ENCODE data around the gene ZNF487. TPM values are rescaled to one million over a fixed set of nuclear protein-coding genes. Genes with fewer than 3 reads are reported as not detected.

The ZNF487 gene
- total and polyA plus RNA-seq, 2 of the 4 experiments (the other 2 are of a cell fraction) = 1.7 to 2.7 TPM

DNA sequence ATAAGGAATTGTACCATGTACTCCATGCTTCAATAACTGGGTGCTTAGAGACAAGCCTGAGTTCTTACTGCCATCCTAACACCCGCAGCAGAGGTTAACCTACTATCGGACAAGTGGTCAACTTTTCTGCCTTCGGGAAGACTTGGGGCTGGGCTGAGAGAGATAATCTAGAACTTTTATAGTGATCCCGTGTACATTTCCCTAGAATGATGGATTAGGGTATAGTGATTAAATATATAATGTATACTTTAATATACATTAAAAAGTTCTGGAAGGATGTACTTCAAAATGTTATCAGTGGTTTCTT, 15.8 kb upstream of the ZNF487 start (continued):
- no peak for TF ChIP-seq MAFK (IDR thresholded peaks at IDR 0.05; ENCODE audit: low read depth, low read length)
- TF ChIP-seq, protein P1, sequence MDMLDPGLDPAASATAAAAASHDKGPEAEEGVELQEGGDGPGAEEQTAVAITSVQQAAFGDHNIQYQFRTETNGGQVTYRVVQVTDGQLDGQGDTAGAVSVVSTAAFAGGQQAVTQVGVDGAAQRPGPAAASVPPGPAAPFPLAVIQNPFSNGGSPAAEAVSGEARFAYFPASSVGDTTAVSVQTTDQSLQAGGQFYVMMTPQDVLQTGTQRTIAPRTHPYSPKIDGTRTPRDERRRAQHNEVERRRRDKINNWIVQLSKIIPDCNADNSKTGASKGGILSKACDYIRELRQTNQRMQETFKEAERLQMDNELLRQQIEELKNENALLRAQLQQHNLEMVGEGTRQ (IDR thresholded peaks at IDR 0.05; ENCODE audit: low read depth, low read length) = no peak

DNA sequence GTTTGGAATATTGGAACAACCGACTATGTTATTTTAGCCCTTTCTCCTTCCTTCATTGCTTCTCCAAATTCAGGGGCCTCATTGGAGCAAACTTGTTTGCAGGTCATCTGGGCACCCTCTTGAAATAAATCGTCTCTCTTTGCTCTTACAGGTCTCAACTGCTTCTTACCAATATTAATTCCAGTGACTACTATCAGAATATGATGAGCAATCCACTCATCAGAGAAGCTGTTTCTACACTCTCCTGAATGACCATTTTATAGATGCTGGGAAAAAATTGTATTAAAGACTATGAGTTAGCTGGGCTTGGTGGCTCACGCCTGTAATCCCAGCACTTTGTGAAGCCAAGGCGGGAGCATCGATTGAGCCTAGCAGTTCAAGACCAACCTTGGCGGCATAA, 15.4 kb upstream of the ZNF487 start:
- dilution Hi-C loops (cut with HindIII; ENCODE audit: low sequenced_read_pairs, unreplicated experiment) = no loop called here
- POLR2A ChIA-PET (ENCODE audit: unreplicated experiment) = no interaction called here
- H3K27ac ChIP-seq (ENCODE audit: insufficient read depth, low read length) = no peak overlapping the region

More for the DNA sequence above, 15.4 kb upstream of the ZNF487 start:
- CTCF ChIA-PET = interaction anchor here (0.7 kb wide), 1 partner anchor 659 kb away, joined by 4 read pairs; no protein-coding TSS in a partner anchor
- Histone ChIP-seq H2BK20ac (ENCODE audit: low read depth, low read length) (no peak overlapping the region), H3K4me3 (ENCODE audit: insufficient read depth, low read depth, low read length) (no peak overlapping the region), H4K5ac (ENCODE audit: low read depth, low read length) (no peak overlapping the region), H3K23ac (ENCODE audit: low read depth, low read length) (no peak overlapping the region), H4K8ac (ENCODE audit: low read depth in 2 of 2, low read length in 2 of 2) (no peak overlapping the region; a peak in 1 of 4 replicates), H3K18ac (ENCODE audit: low read depth, low read length) (no peak overlapping the region), H2AK5ac (ENCODE audit: low read depth, low read length) (no peak overlapping the region), H2BK15ac (ENCODE audit: low read depth, low read length) (no peak overlapping the region), H3K36me3 (ENCODE audit: control insufficient read depth, insufficient read depth, low read length) (no peaks in the 10 kb centered on the region), H3K56ac (ENCODE audit: extremely low read depth, insufficient read depth, low read length) (no peak overlapping the region), H3K9me1 (ENCODE audit: insufficient read depth, low read length) (no peaks in the 10 kb centered on the region), H3K27me3 (ENCODE audit: control insufficient read depth, insufficient read depth, low read length) (no peaks in the 10 kb centered on the region), H2BK5ac (ENCODE audit: low read depth, low read length, poor library complexity, severe bottlenecking) (no peak overlapping the region), H3K79me1 (ENCODE audit: low read depth in 1 of 2, low read length in 2 of 2) (no peaks in the 10 kb centered on the region), H3K4me1 (ENCODE audit: control insufficient read depth, insufficient read depth, low read length) (0 out of 2 replicates have a peak, but pooled peaks cover 2% of the 10 kb centered on the region), H4K91ac (ENCODE audit: insufficient read depth, low read depth, low read length) (no peak overlapping the region), H2BK120ac (ENCODE audit: low read depth, low read length) (no peak overlapping the region), H3K4ac (ENCODE audit: low read depth, low read length) (no peak overlapping the region), H3K4me2 (ENCODE audit: low read depth, low read length) (no peak overlapping the region), H2AK9ac (replicated peaks; ENCODE audit: low read depth, low read length, poor library complexity) (no peak overlapping the region), H2AFZ (replicated peaks; ENCODE audit: low read length, poor library complexity) (no peak overlapping the region), H4K20me1 (ENCODE audit: insufficient read depth, low read length) (no peaks in the 10 kb centered on the region), H3K9me3 (ENCODE audit: control insufficient read depth, insufficient read depth, low read length) (no peaks in the 10 kb centered on the region), H3K14ac (replicated peaks; ENCODE audit: low read depth, low read length) (no peak overlapping the region), H3K9ac (ENCODE audit: low read depth, low read length) (no peak overlapping the region)
- no TSS peak for BruUV-seq (replicated peaks)
- ATAC-seq (ENCODE audit: low read depth) = no peak
- in situ Hi-C loops (cut with MboI; ENCODE audit: low sequenced_read_pairs) (loop anchor here (25.0 kb wide), 1 partner anchor 1566 kb away; the partner anchor contains the start of gene DEPP1), intact Hi-C loops (cut with micrococcal nuclease) (loop anchor here (1.0 kb wide), 1 partner anchor 15 kb away; no protein-coding TSS in a partner anchor)
- DNase-seq = no peak
- TF ChIP-seq RAD21 (IDR thresholded peaks at IDR 0.05; ENCODE audit: low read length) (no peak), CEBPB (IDR thresholded peaks at IDR 0.05; ENCODE audit: low read depth, low read length) (no peak), RCOR1 (IDR thresholded peaks at IDR 0.05; ENCODE audit: insufficient replicate concordance, low read length) (no peak), FOS (IDR thresholded peaks at IDR 0.05; ENCODE audit: low read depth, low read length) (no peak), CHD1 (IDR thresholded peaks at IDR 0.05; ENCODE audit: low read depth, low read length) (no peak), MAFK (IDR thresholded peaks at IDR 0.05; ENCODE audit: low read depth, low read length) (no peak), MAZ (IDR thresholded peaks at IDR 0.05; ENCODE audit: borderline replicate concordance, low read depth, low read length) (no peak), MXI1 (IDR thresholded peaks at IDR 0.05; ENCODE audit: borderline replicate concordance, low read depth, low read length) (no peak), POLR2A (IDR thresholded peaks at IDR 0.05; ENCODE audit: low read depth, low read length) (no peak)
- TF ChIP-seq, protein P2, sequence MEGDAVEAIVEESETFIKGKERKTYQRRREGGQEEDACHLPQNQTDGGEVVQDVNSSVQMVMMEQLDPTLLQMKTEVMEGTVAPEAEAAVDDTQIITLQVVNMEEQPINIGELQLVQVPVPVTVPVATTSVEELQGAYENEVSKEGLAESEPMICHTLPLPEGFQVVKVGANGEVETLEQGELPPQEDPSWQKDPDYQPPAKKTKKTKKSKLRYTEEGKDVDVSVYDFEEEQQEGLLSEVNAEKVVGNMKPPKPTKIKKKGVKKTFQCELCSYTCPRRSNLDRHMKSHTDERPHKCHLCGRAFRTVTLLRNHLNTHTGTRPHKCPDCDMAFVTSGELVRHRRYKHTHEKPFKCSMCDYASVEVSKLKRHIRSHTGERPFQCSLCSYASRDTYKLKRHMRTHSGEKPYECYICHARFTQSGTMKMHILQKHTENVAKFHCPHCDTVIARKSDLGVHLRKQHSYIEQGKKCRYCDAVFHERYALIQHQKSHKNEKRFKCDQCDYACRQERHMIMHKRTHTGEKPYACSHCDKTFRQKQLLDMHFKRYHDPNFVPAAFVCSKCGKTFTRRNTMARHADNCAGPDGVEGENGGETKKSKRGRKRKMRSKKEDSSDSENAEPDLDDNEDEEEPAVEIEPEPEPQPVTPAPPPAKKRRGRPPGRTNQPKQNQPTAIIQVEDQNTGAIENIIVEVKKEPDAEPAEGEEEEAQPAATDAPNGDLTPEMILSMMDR (conservative IDR thresholded peaks at IDR 0.05; ENCODE audit: low read depth, low read length) = no peak
- 88% methylated on average over 3 of the region's 6 CpGs; no CpG with 5 or more reads in 1 of the 2 experiments for WGBS, 2 experiments (ENCODE audit: extremely low coverage in 2 of 2, insufficient read length in 1 of 2)

Measured in IMR-90 (cell line).